Naive thymus-derived CD4-positive, alpha-beta T cell (primary cell): Measurements from ENCODE around the gene S100PBP. TPM values are rescaled to one million over a fixed set of nuclear protein-coding genes. Genes with fewer than 3 reads are reported as not detected.
A peak's percentile ranks its signal among the peaks of the same experiment; 100 is the strongest.

Experiments
- ATAC-seq: fragments of 150-1000 bp; cut with Tn5 transposase; 2 replicates; pipeline ENCODE4 v1.10.0; 2021; ENCODE audit warnings: mild to moderate bottlenecking, moderate library complexity
- CTCF ChIA-PET: fragments of 350-600 bp; sonication (Branson Sonifier 250); formaldehyde crosslinking; loops from one replicate; lab custom pipeline; 2021; ENCODE audit warnings: antibody characterized with exemption; lab: Charles Lee
- POLR2A ChIA-PET: fragments of 350-600 bp; sonication (Branson Sonifier 250); formaldehyde crosslinking; loops from one replicate; lab custom pipeline; 2021; ENCODE audit warnings: antibody characterized with exemption, inconsistent platforms; lab: Charles Lee
- DNase-seq, 9 donors: peaks; one replicate each; pipeline versions ENCODE4 v3.0.0 to v3.0.0-alpha.2; 2020 to 2022; ENCODE audit warnings: mixed read lengths in 1 of 9
- H3K27ac ChIP-seq: one replicate; pipeline ENCODE4 v1.7.0; 2013; ENCODE audit warnings: mild to moderate bottlenecking, low read depth, low read length, moderate library complexity
- H3K27me3 ChIP-seq, 2 donors: one replicate each; pipeline ENCODE4 v1.7.0; 2013; ENCODE audit warnings: low read length in 2 of 2, mild to moderate bottlenecking in 2 of 2, moderate library complexity in 2 of 2; ENCODE audit not compliant: control insufficient read depth in 2 of 2, insufficient read depth in 2 of 2
- H3K36me3 ChIP-seq, 3 experiments: 1 replicate in 2 of 3; 2 replicates in 1 of 3; pipeline ENCODE4 v1.7.0; 2013; ENCODE audit warnings: low read length in 3 of 3, mild to moderate bottlenecking in 3 of 3, moderate library complexity in 1 of 3; ENCODE audit not compliant: insufficient read depth in 3 of 3, control insufficient read depth in 2 of 3
- H3K4me1 ChIP-seq, 2 donors: one replicate each; pipeline ENCODE4 v1.7.0; 2013; ENCODE audit warnings: low read length in 2 of 2, mild to moderate bottlenecking in 2 of 2, moderate library complexity in 1 of 2; ENCODE audit not compliant: control insufficient read depth in 2 of 2, insufficient read depth in 2 of 2
- H3K4me3 ChIP-seq: 2 replicates; pipeline ENCODE4 v1.7.0; 2013; ENCODE audit warnings: mild to moderate bottlenecking, low read length
- H3K9me3 ChIP-seq, 3 experiments: 1 replicate in 2 of 3; 2 replicates in 1 of 3; pipeline ENCODE4 v1.7.0; 2013; ENCODE audit warnings: low read length in 3 of 3; ENCODE audit not compliant: control insufficient read depth in 2 of 3
- H3K27ac Mint-ChIP-seq, 9 donors: one replicate each; pipeline ENCODE4 v1.8.0; 2020 to 2022; ENCODE audit warnings: mixed read lengths in 9 of 9, mild to moderate bottlenecking in 8 of 9, moderate library complexity in 5 of 9, inconsistent platforms in 2 of 9
- H3K27me3 Mint-ChIP-seq, 5 donors: one replicate each; pipeline ENCODE4 v1.8.0; 2021 to 2022; ENCODE audit warnings: mixed read lengths in 5 of 5, mild to moderate bottlenecking in 1 of 5
- H3K36me3 Mint-ChIP-seq, 5 donors: one replicate each; pipeline ENCODE4 v1.8.0; 2020 to 2022; ENCODE audit warnings: mixed read lengths in 5 of 5, mild to moderate bottlenecking in 3 of 5, inconsistent platforms in 1 of 5
- H3K4me1 Mint-ChIP-seq, 7 donors: one replicate each; pipeline ENCODE4 v1.8.0; 2020 to 2022; ENCODE audit warnings: mixed read lengths in 7 of 7, mild to moderate bottlenecking in 3 of 7, inconsistent platforms in 1 of 7
- H3K4me3 Mint-ChIP-seq, 10 donors: one replicate each; pipeline ENCODE4 v1.8.0; 2020 to 2022; ENCODE audit warnings: mild to moderate bottlenecking in 10 of 10, mixed read lengths in 10 of 10, moderate library complexity in 6 of 10, inconsistent platforms in 2 of 10
- H3K9me3 Mint-ChIP-seq, 11 donors: one replicate each; pipeline ENCODE4 v1.8.0; 2020 to 2022; ENCODE audit warnings: mixed read lengths in 11 of 11, mild to moderate bottlenecking in 4 of 11, inconsistent platforms in 1 of 11, moderate library complexity in 1 of 11
- intact Hi-C, 2 donors: fragments of 100-400 bp; cut with micrococcal nuclease; formaldehyde crosslinking; loops; one replicate each; pipeline ENCODE4 v1.15.1; 2023
- polyA plus RNA-seq, 2 donors: library from polyadenylated mRNA; unstranded; fragments of 300-500 nt; fragmentation: Illumina TruSeq; gene quantifications; one replicate each; pipeline ENCODE4 v1.2.3, GENCODE V29; 2021
- total RNA-seq, 6 experiments: library from RNA in 5 of 6; stranded (reverse) in 5 of 6; gene quantifications; 1 replicate in 5 of 6; 2 replicates in 1 of 6; pipeline ENCODE4 v1.2.3 and lab custom pipeline; 2021 to 2026

The S100PBP gene
- total and polyA plus RNA-seq, 7 experiments from 2014 or later = 9.3 to 69.0 (median 56.3) TPM

DNA sequence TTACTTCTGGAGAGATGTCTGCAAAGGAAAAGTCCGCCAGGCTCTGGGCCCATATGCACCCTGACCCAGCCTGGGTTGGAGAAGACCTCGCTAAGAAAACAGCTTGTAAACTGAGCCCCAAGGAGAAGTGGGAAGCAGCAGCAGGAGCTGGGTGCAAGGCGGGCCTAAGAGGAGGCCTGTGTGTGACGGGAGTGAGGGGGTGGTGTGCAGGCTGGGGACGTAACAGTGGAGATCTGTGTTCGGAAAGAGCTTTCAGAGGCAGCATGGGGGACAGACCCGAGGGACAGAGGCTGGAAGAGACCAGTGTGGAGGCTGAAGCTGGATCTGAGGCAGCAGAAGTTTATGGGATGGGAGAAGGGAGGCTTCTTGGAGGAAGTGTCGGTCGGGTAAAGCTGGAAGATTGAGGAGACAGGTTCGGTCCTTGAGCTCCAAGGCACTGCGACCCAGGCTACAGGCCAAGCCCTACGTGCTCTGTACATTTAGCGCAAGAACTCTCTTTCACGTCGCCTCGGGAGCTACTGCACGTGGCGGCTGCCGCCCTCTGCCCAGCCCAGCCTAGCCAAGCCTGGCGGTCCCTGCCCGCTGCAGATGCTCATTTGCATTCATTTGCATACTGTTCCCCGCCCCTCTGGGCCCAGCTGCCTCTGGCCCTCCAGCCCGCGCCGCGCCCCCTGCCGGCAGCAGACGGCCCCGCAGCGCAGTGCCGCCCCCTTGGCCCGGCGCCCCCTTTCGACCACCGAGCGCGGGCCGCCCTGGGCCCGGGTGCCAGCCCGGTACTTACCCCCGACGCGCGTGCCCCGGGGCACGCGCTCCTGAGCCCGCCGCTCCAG lies 75.1 kb downstream of the S100PBP start:
- H3K27me3 Mint-ChIP-seq = peaks cover 60 to 69% (median 64%) of the 10 kb centered on the region in 5 donors
- peaks cover 5 to 13% (median 8%) of the 10 kb centered on the region in 7 donors for H3K4me1 Mint-ChIP-seq
- POLR2A ChIA-PET = no interaction called here
- DNase-seq (peak in 1 of 9 donors; percentile 64), ATAC-seq (peak; percentile 65)
- Histone ChIP-seq H3K27me3 (peaks cover 0 to 24% of the 10 kb centered on the region in 2 donors), H3K4me1 (no peaks in the 10 kb centered on the region), H3K36me3 (no peaks in the 10 kb centered on the region), H3K9me3 (no peaks in the 10 kb centered on the region), H3K4me3 (no peak overlapping the region), H3K27ac (no peak overlapping the region)
- intact Hi-C loops = no loop called here
- peak overlapping the region; percentile 51 to 75 (median 66) for H3K4me3 Mint-ChIP-seq
- peaks cover 0 to 4% (median 0%) of the 10 kb centered on the region in 11 donors for H3K9me3 Mint-ChIP-seq
- no peak overlapping the region for H3K27ac Mint-ChIP-seq
- peaks cover 0 to 3% (median 0%) of the 10 kb centered on the region in 5 donors for H3K36me3 Mint-ChIP-seq
- CTCF ChIA-PET = interaction anchor here (0.6 to 1.2 kb wide), 3 partner anchors 12 to 403 kb away, joined by 3 read pairs; no protein-coding TSS in a partner anchor

DNA sequence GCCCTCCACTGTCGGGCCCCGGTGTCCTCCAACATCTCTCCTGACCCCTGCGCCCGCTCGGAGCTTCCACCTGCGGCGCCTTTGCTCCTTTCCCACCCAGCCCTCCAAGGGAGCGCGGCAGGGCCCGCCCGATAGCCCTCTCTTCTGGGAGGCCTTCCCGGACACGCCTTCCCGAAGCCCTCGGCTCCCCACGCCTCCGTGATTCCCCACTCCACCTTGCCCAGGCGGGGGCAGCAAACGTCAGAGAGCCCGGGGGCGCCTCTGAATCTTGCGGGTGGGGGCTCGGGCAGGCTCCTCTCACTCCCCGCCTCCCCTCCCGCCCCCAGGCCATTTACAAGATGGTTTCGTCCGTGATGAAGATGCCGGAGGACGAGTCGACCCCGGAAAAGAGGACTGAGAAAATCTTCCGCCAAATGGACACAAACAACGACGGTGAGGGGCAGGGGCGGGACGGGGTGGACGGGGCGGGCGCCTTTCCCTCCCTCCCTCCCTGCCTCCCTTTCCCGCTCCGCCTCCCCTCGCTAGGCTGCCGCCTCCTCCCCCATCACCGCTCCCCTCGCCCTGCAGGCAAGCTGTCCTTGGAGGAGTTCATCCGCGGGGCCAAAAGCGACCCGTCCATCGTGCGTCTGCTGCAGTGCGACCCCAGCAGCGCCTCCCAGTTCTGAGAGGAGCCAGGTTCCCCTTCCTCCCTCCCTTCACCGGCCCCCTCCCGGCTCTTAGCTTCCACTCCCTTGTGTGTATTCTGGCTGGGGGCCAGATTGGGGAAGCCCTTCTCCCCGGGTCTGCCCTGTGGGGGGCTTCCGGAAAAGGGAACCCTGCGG lies 76.0 kb downstream of the S100PBP start:
- POLR2A ChIA-PET = no interaction called here
- ATAC-seq = peak; percentile 33
- Histone ChIP-seq H3K4me3 (no peak overlapping the region), H3K4me1 (no peaks in the 10 kb centered on the region), H3K36me3 (no peaks in the 10 kb centered on the region), H3K27ac (no peak overlapping the region), H3K27me3 (peaks cover 0 to 22% of the 10 kb centered on the region in 2 donors), H3K9me3 (no peaks in the 10 kb centered on the region)
- H3K36me3 Mint-ChIP-seq = peaks cover 0 to 3% (median 0%) of the 10 kb centered on the region in 5 donors
- peak in 1 of 9 donors; percentile 41 for DNase-seq
- H3K27me3 Mint-ChIP-seq = peaks cover 56 to 65% (median 59%) of the 10 kb centered on the region in 5 donors
- intact Hi-C loops = no loop called here
- no peak overlapping the region for H3K27ac Mint-ChIP-seq
- H3K9me3 Mint-ChIP-seq = peaks cover 0 to 2% (median 0%) of the 10 kb centered on the region in 11 donors
- CTCF ChIA-PET = interaction anchor here (1.2 kb wide), 1 partner anchor 402 kb away, joined by 3 read pairs; no protein-coding TSS in a partner anchor
- H3K4me3 Mint-ChIP-seq = peak overlapping the region; percentile 46 to 86 (median 60)
- H3K4me1 Mint-ChIP-seq = peaks cover 5 to 11% (median 8%) of the 10 kb centered on the region in 7 donors

DNA sequence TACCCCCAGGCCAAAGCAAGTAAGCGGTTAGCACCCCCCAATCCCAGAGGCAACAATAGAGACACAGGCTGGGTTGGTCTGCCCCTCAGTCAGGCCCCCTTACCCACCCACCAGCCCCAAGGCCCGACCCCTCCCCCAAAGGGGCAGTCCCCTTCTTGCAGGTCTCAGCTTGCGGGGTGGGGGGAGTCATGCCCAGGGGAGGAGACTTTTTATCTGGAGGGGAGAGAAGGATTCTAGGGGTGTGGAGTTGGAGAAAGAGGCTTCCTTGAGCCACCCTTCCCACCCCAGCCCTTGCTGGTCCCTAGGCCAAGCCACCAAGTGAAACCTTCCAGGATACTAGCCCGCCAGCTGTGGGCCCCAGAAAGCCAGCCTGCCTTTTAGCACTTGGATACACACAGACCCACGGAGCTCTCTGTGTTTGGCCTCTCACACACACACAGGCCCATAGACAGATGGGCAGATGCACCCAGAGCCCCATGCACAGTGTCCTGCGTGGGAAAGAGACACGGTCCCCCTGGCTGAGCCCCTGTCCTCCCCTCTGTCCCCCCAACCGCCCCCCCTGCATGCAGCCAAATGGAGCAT lies 76.7 kb downstream of the S100PBP start:
- no peak overlapping the region for H3K4me3 ChIP-seq
- H3K27ac ChIP-seq = no peak overlapping the region
- Mint-ChIP-seq H3K4me3 (peak overlapping the region in 8 of 10 donors; percentile 47 to 86 (median 60)), H3K27me3 (peaks cover 57 to 67% (median 62%) of the 10 kb centered on the region in 5 donors), H3K4me1 (peaks cover 5 to 11% (median 8%) of the 10 kb centered on the region in 7 donors), H3K36me3 (peaks cover 0 to 3% (median 0%) of the 10 kb centered on the region in 5 donors), H3K27ac (no peak overlapping the region), H3K9me3 (peaks cover 0 to 2% (median 0%) of the 10 kb centered on the region in 11 donors)
- no peak for ATAC-seq
- no peak for DNase-seq
- ChIA-PET POLR2A (no interaction called here), CTCF (no interaction called here)
- H3K36me3 ChIP-seq = no peaks in the 10 kb centered on the region
- no peaks in the 10 kb centered on the region for H3K4me1 ChIP-seq
- intact Hi-C loops = no loop called here
- no peaks in the 10 kb centered on the region for H3K9me3 ChIP-seq
- H3K27me3 ChIP-seq = peaks cover 0 to 22% of the 10 kb centered on the region in 2 donors

DNA sequence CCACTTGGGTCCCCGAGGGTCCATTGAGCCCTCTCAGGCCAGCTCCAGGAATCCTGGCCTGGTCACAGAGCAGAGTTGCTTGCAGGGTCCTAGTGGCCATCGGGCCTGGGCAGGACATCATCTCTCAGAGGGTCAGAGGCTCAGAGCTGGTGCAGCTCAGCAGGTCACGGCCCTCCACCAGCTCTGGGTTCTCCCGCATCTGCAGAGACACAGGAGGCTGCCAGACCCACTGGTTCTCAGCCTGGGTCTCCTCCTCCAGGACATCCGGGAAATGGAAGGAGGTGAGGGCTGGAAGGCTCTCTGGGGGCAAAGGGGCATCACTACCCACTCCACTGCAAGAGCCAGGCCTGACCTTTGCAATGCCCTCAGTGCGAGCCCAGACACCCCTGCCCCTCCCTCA lies 77.2 kb downstream of the S100PBP start:
- intact Hi-C loops = no loop called here
- ATAC-seq (no peak), DNase-seq (no peak)
- H3K4me3 Mint-ChIP-seq = no peak overlapping the region
- peaks cover 0 to 3% (median 0%) of the 10 kb centered on the region in 5 donors for H3K36me3 Mint-ChIP-seq
- Histone ChIP-seq H3K27me3 (peaks cover 0 to 22% of the 10 kb centered on the region in 2 donors), H3K4me1 (no peaks in the 10 kb centered on the region), H3K36me3 (no peaks in the 10 kb centered on the region), H3K4me3 (no peak overlapping the region), H3K27ac (no peak overlapping the region), H3K9me3 (no peaks in the 10 kb centered on the region)
- ChIA-PET CTCF (interaction anchor here (1.1 kb wide), 1 partner anchor 33 kb away, joined by 3 read pairs; no protein-coding TSS in a partner anchor), POLR2A (no interaction called here)
- H3K9me3 Mint-ChIP-seq = peaks cover 0 to 2% (median 0%) of the 10 kb centered on the region in 11 donors
- peaks cover 54 to 67% (median 59%) of the 10 kb centered on the region in 5 donors for H3K27me3 Mint-ChIP-seq
- no peak overlapping the region for H3K27ac Mint-ChIP-seq
- H3K4me1 Mint-ChIP-seq = peaks cover 5 to 11% (median 8%) of the 10 kb centered on the region in 7 donors

DNA sequence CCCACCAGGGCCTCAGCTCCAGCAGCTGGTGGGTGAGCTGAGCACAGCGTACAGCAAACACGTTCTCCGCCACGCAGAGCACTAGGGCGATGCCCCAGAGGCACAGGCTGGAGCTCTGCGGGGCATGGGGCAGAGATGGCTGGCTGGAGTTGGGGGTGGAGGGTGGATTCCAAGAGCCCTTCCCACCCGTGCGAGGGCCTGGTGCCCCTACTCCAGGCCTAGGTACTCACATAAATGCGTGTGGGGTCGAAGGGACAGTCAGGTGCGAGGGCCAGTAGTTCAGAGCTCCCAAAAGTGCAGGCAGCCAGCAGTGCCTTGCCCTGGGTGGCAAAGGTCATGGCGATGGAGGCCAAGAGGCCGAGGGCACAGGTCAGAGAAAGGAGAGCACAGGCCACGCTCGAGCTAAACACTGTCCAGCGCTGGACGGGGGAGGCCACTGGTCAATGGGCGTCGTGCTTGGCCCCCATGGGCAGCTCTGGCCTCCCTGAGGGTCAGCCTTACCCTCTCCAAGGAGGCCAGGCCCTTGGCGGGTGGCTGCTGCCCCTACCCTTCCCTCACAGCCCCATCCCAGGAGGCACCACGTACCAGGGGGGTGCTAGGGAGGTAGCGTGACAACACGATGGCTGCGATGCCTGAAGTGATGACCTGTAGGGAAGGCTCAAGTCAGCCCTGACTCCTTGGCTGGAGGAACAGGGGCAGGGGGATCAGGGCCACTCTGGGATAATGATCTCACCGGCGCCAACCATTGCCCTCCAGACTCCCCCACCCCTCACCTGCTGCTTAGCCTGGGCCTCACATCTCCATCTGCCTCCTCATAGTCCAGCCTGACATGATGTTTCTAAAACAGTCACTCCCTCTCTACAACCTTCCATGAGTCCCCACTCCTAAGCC lies 78.1 kb downstream of the S100PBP start:
- Histone ChIP-seq H3K27ac (no peak overlapping the region), H3K4me1 (peaks cover 0 to 2% of the 10 kb centered on the region in 2 donors), H3K36me3 (no peaks in the 10 kb centered on the region), H3K4me3 (no peak overlapping the region), H3K9me3 (no peaks in the 10 kb centered on the region), H3K27me3 (peaks cover 0 to 30% of the 10 kb centered on the region in 2 donors)
- Mint-ChIP-seq H3K27me3 (peaks cover 54 to 67% (median 54%) of the 10 kb centered on the region in 5 donors), H3K9me3 (peaks cover 0 to 2% (median 0%) of the 10 kb centered on the region in 11 donors), H3K4me1 (peaks cover 7 to 13% (median 8%) of the 10 kb centered on the region in 7 donors), H3K36me3 (peaks cover 0 to 3% (median 0%) of the 10 kb centered on the region in 5 donors), H3K4me3 (peak overlapping the region in 1 of 10 donors; percentile 27), H3K27ac (no peak overlapping the region)
- DNase-seq = no peak
- ATAC-seq = no peak
- ChIA-PET CTCF (interaction anchor here (1.1 kb wide), 1 partner anchor 34 kb away, joined by 3 read pairs; no protein-coding TSS in a partner anchor), POLR2A (no interaction called here)
- intact Hi-C loops = no loop called here
